KMS-11 (cell line): Measurements from ENCODE around the gene LRFN2.

Experiments
- H2AFZ ChIP-seq: fragments of 200-600 bp; sonication (generic); 2 replicates; pipeline ENCODE4 v1.6.1; 2016; ENCODE audit warnings: antibody characterized with exemption, mixed run types, low read depth
- H3K27ac ChIP-seq: fragments of 200-600 bp; sonication (generic); 2 replicates; pipeline ENCODE4 v1.6.1; 2016; ENCODE audit warnings: mild to moderate bottlenecking, mixed run types
- H3K27me3 ChIP-seq: fragments of 200-600 bp; sonication (generic); 2 replicates; pipeline ENCODE4 v1.6.1; 2017; ENCODE audit warnings: mild to moderate bottlenecking, low read depth, mixed run types, moderate library complexity; ENCODE audit not compliant: insufficient read depth
- H3K36me3 ChIP-seq: fragments of 200-600 bp; sonication (generic); 2 replicates; pipeline ENCODE4 v1.6.1; 2017; ENCODE audit warnings: mild to moderate bottlenecking, mixed run types; ENCODE audit not compliant: insufficient read depth
- H3K4me1 ChIP-seq: fragments of 200-600 bp; sonication (generic); 2 replicates; pipeline ENCODE4 v1.6.1; 2016; ENCODE audit warnings: mild to moderate bottlenecking, low read depth, mixed run types; ENCODE audit not compliant: poor library complexity, severe bottlenecking
- H3K4me2 ChIP-seq: fragments of 200-600 bp; sonication (generic); 2 replicates; pipeline ENCODE4 v1.7.0; 2016; ENCODE audit warnings: mild to moderate bottlenecking, mixed run types
- H3K4me3 ChIP-seq: fragments of 200-600 bp; sonication (generic); IDR thresholded peaks from 2 replicates; pipeline ENCODE4 v1.6.1; 2017; ENCODE audit warnings: low read depth, low read length, mixed read lengths; ENCODE audit not compliant: insufficient read depth
- H3K79me2 ChIP-seq: fragments of 200-600 bp; sonication (generic); 2 replicates; pipeline ENCODE4 v1.6.1; 2016; ENCODE audit warnings: low read depth, mixed run types; ENCODE audit not compliant: insufficient read depth
- H3K9ac ChIP-seq: fragments of 200-600 bp; sonication (generic); 2 replicates; pipeline ENCODE4 v1.6.1; 2016; ENCODE audit warnings: mild to moderate bottlenecking, mixed run types
- H4K20me1 ChIP-seq: fragments of 200-600 bp; sonication (generic); 2 replicates; pipeline ENCODE4 v1.6.1; 2016; ENCODE audit warnings: mild to moderate bottlenecking, mixed run types; ENCODE audit not compliant: insufficient read depth
- CTCF ChIP-seq: fragments of 200-600 bp; sonication (generic); conservative IDR thresholded peaks from 2 replicates; pipeline ENCODE4 v1.6.1; 2017; ENCODE audit warnings: low read depth, mild to moderate bottlenecking, antibody characterized with exemption, low read length, moderate library complexity, mixed read lengths

The LRFN2 gene

GRCh38 chr6:40543776-40544175 lies 43.4 kb downstream of the LRFN2 start:
- H3K4me3 ChIP-seq, result no peak overlapping the region
- H4K20me1 ChIP-seq, result no peaks in the 10 kb centered on the region
- H3K27me3 ChIP-seq, result no peaks in the 10 kb centered on the region
- no peak for TF ChIP-seq CTCF
- H3K4me1 ChIP-seq, result no peaks in the 10 kb centered on the region
- no peak overlapping the region for H2AFZ ChIP-seq
- no peak overlapping the region for H3K4me2 ChIP-seq
- no peak overlapping the region for H3K9ac ChIP-seq
- H3K27ac ChIP-seq, result no peak overlapping the region
- no peaks in the 10 kb centered on the region for H3K79me2 ChIP-seq
- no peaks in the 10 kb centered on the region for H3K36me3 ChIP-seq

GRCh38 chr6:40543146-40543545 lies 44.0 kb downstream of the LRFN2 start:
- TF ChIP-seq CTCF, result no peak
- H3K4me3 ChIP-seq, result no peak overlapping the region
- H3K4me1 ChIP-seq, result no peaks in the 10 kb centered on the region
- H3K4me2 ChIP-seq, result no peak overlapping the region
- no peak overlapping the region for H3K27ac ChIP-seq
- H3K9ac ChIP-seq, result no peak overlapping the region
- H3K79me2 ChIP-seq, result no peaks in the 10 kb centered on the region
- H3K36me3 ChIP-seq, result no peaks in the 10 kb centered on the region
- H3K27me3 ChIP-seq, result no peaks in the 10 kb centered on the region
- H2AFZ ChIP-seq, result no peak overlapping the region
- H4K20me1 ChIP-seq, result no peaks in the 10 kb centered on the region

GRCh38 chr6:40542175-40542764 lies 44.9 kb downstream of the LRFN2 start:
- Histone ChIP-seq H3K4me1 (no peaks in the 10 kb centered on the region), H3K9ac (no peak overlapping the region), H3K36me3 (no peaks in the 10 kb centered on the region), H3K79me2 (no peaks in the 10 kb centered on the region), H4K20me1 (no peaks in the 10 kb centered on the region), H3K27ac (no peak overlapping the region), H3K4me3 (no peak overlapping the region), H2AFZ (no peak overlapping the region), H3K27me3 (no peaks in the 10 kb centered on the region), H3K4me2 (no peak overlapping the region)
- no peak for TF ChIP-seq CTCF

- H3K4me2 ChIP-seq, result no peak overlapping the region
- H3K9ac ChIP-seq, result no peak overlapping the region
- no peak overlapping the region for H2AFZ ChIP-seq
- no peaks in the 10 kb centered on the region for H4K20me1 ChIP-seq
- no peaks in the 10 kb centered on the region for H3K36me3 ChIP-seq
- no peaks in the 10 kb centered on the region for H3K79me2 ChIP-seq
- no peak overlapping the region for H3K27ac ChIP-seq
- H3K4me3 ChIP-seq, result no peak overlapping the region
- H3K27me3 ChIP-seq, result no peaks in the 10 kb centered on the region
- no peak for TF ChIP-seq CTCF
- H3K4me1 ChIP-seq, result no peaks in the 10 kb centered on the region
These were observed 45.5 kb downstream of the LRFN2 start for GRCh38 chr6:40541556-40542174.
